ENCODE measurements around the gene PADI2. TPM values are rescaled to one million over a fixed set of nuclear protein-coding genes. Genes with fewer than 3 reads are reported as not detected.
A peak's percentile ranks its signal among the peaks of the same experiment; 100 is the strongest.

PADI2 gene
- polyA plus RNA-seq, 10 donors = 28.5 to 126 (median 87.6) TPM

- DNase-seq = no peak
Measured at GRCh38 chr1:17060306-17060749, 58.9 kb downstream of the PADI2 start.

- peak; percentile 71 to 83 (median 72) for DNase-seq
Measured at GRCh38 chr1:17059391-17060305, 59.6 kb downstream of the PADI2 start.

- peak in 1 of 3 donors; percentile 42 for DNase-seq
Measured at GRCh38 chr1:17056551-17056950, 62.7 kb downstream of the PADI2 start.

- DNase-seq = no peak
Measured at GRCh38 chr1:17055801-17056200, 63.5 kb downstream of the PADI2 start.

- DNase-seq = peak; percentile 98 to 99 (median 99)
Measured at GRCh38 chr1:17053685-17054410, 65.4 kb downstream of the PADI2 start, which contains the start of gene SDHB. TSS of gene SDHB (minus strand) at chr1:17054032. CDS start at chr1:17054019, 13 bp downstream.

- no peak for DNase-seq
Measured at GRCh38 chr1:17053086-17053684, 66.1 kb downstream of the PADI2 start.

- DNase-seq = no peak
Measured at GRCh38 chr1:17052641-17053040, 66.6 kb downstream of the PADI2 start.

- no peak for DNase-seq
Measured at GRCh38 chr1:17052038-17052437, 67.2 kb downstream of the PADI2 start.

GRCh38 chr1:17047924-17048323, 71.3 kb downstream of the PADI2 start:
- DNase-seq = no peak

GRCh38 chr1:17046334-17046657, 73.0 kb downstream of the PADI2 start:
- DNase-seq = no peak

- DNase-seq = peak; percentile 44 to 67 (median 46)
Measured at GRCh38 chr1:17045634-17046333, 73.5 kb downstream of the PADI2 start.

GRCh38 chr1:17045150-17045549, 74.1 kb downstream of the PADI2 start:
- DNase-seq = no peak

GRCh38 chr1:17043676-17044075, 75.6 kb downstream of the PADI2 start:
- no peak for DNase-seq

GRCh38 chr1:17040135-17040534, 79.1 kb downstream of the PADI2 start:
- no peak for DNase-seq

GRCh38 chr1:17039522-17039921, 79.7 kb downstream of the PADI2 start:
- DNase-seq = no peak

GRCh38 chr1:17033481-17033880, 85.8 kb downstream of the PADI2 start:
- DNase-seq = no peak

- no peak for DNase-seq
Measured at GRCh38 chr1:17032741-17033140, 86.5 kb downstream of the PADI2 start.

- DNase-seq = no peak
Measured at GRCh38 chr1:17031436-17031835, 87.8 kb downstream of the PADI2 start.

- DNase-seq = no peak
Measured at GRCh38 chr1:17030206-17030605, 89.0 kb downstream of the PADI2 start.

- DNase-seq = no peak
Measured at GRCh38 chr1:17028662-17029188, 90.5 kb downstream of the PADI2 start.

- no peak for DNase-seq
Measured at GRCh38 chr1:17027900-17028299, 91.4 kb downstream of the PADI2 start.

GRCh38 chr1:17027403-17027802, 91.8 kb downstream of the PADI2 start:
- no peak for DNase-seq
